GM23248 (cell line): Measurements from ENCODE around the gene A1BG.

Experiments
- EZH2 ChIP-seq: fragments of 200-600 bp; sonication (generic); IDR thresholded peaks from 2 replicates; pipeline ENCODE4 v1.6.1; 2018; ENCODE audit warnings: antibody characterized with exemption, mild to moderate bottlenecking; ENCODE audit not compliant: insufficient read depth, poor library complexity, severe bottlenecking
- EZH2phosphoT487 ChIP-seq: fragments of 200-600 bp; sonication (generic); IDR thresholded peaks from 2 replicates; pipeline ENCODE4 v1.6.1; 2018; ENCODE audit warnings: antibody characterized with exemption, moderate library complexity, mild to moderate bottlenecking, low read depth; ENCODE audit not compliant: insufficient read depth

GRCh38 chr19:58355908-58356765 lies 2.8 kb upstream of the A1BG start:
- TF ChIP-seq EZH2 = no peak
- no peak for TF ChIP-seq EZH2phosphoT487
